IMR-90 (cell line): ENCODE data around the gene EML1. TPM values are rescaled to one million over a fixed set of nuclear protein-coding genes. Genes with fewer than 3 reads are reported as not detected.

Experiments used
- ATAC-seq: fragments of 200-7000 bp; cut with Tn5 transposase; 2 replicates; pipeline ENCODE4 v1.9.1; 2020; ENCODE audit warnings: low read depth, mild to moderate bottlenecking, moderate library complexity
- BruUV-seq: library from RNA; stranded (reverse); fragments of 400-500 nt; replicated peaks from 2 replicates; lab custom pipeline; 2021; lab: Mats Ljungman, UMichigan
- CTCF ChIA-PET: fragments of 300-600 bp; formaldehyde crosslinking; extraction: SDS; loops from one replicate; lab custom pipeline; 2021; ENCODE audit warnings: antibody characterized with exemption; lab: Yijun Ruan, JAX
- POLR2A ChIA-PET: fragments of 300-600 bp; sonication (Branson Sonifier 250); formaldehyde crosslinking; loops from one replicate; lab custom pipeline; 2022; ENCODE audit warnings: antibody characterized with exemption; ENCODE audit not compliant: unreplicated experiment; lab: Charles Lee
- DNase-seq: peaks from one replicate; pipeline ENCODE4 v3.0.0; 2013
- H2AFZ ChIP-seq: replicated peaks from 2 replicates; pipeline ENCODE3; 2013; ENCODE audit warnings: low read length, mild to moderate bottlenecking; ENCODE audit not compliant: poor library complexity
- H2AK5ac ChIP-seq: 2 replicates; pipeline ENCODE4 v1.6.1; 2013; ENCODE audit warnings: low read depth, low read length, inconsistent platforms
- H2AK9ac ChIP-seq: replicated peaks from 2 replicates; pipeline ENCODE3; 2013; ENCODE audit warnings: mild to moderate bottlenecking, low read depth, low read length, moderate library complexity; ENCODE audit not compliant: poor library complexity
- H2BK120ac ChIP-seq: 2 replicates; pipeline ENCODE4 v1.6.1; 2013; ENCODE audit warnings: low read depth, low read length, inconsistent platforms
- H2BK15ac ChIP-seq: 3 replicates; pipeline ENCODE4 v1.6.1; 2013; ENCODE audit warnings: low read depth, low read length, inconsistent platforms
- H2BK20ac ChIP-seq: 2 replicates; pipeline ENCODE4 v1.6.1; 2013; ENCODE audit warnings: low read depth, mild to moderate bottlenecking, inconsistent platforms, low read length, moderate library complexity
- H2BK5ac ChIP-seq: 2 replicates; pipeline ENCODE4 v1.6.1; 2013; ENCODE audit warnings: mild to moderate bottlenecking, low read depth, low read length, inconsistent platforms; ENCODE audit not compliant: poor library complexity, severe bottlenecking
- H3K14ac ChIP-seq: replicated peaks from 2 replicates; pipeline ENCODE4 v1.6.1; 2013; ENCODE audit warnings: low read depth, low read length, inconsistent platforms
- H3K18ac ChIP-seq: 2 replicates; pipeline ENCODE4 v1.6.1; 2013; ENCODE audit warnings: low read depth, low read length, control low read depth
- H3K23ac ChIP-seq: 2 replicates; pipeline ENCODE4 v1.6.1; 2013; ENCODE audit warnings: low read depth, low read length, inconsistent platforms
- H3K27ac ChIP-seq: 2 replicates; pipeline ENCODE4 v1.5.1; 2013; ENCODE audit warnings: mild to moderate bottlenecking, control low read depth, low read length; ENCODE audit not compliant: insufficient read depth
- H3K27me3 ChIP-seq: 2 replicates; pipeline ENCODE4 v1.6.1; 2013; ENCODE audit warnings: low read length; ENCODE audit not compliant: control insufficient read depth, insufficient read depth
- H3K36me3 ChIP-seq: 2 replicates; pipeline ENCODE4 v1.6.1; 2013; ENCODE audit warnings: low read length, mixed read lengths; ENCODE audit not compliant: control insufficient read depth, insufficient read depth
- H3K4ac ChIP-seq: 2 replicates; pipeline ENCODE4 v1.6.1; 2013; ENCODE audit warnings: low read depth, low read length, inconsistent platforms
- H3K4me1 ChIP-seq: 2 replicates; pipeline ENCODE4 v1.6.1; 2013; ENCODE audit warnings: low read length, mixed read lengths; ENCODE audit not compliant: control insufficient read depth, insufficient read depth
- H3K4me2 ChIP-seq: 2 replicates; pipeline ENCODE4 v1.6.1; 2013; ENCODE audit warnings: low read depth, mild to moderate bottlenecking, control low read depth, low read length, moderate library complexity
- H3K4me3 ChIP-seq: 2 replicates; pipeline ENCODE4 v1.5.1; 2013; ENCODE audit warnings: low read depth, mild to moderate bottlenecking, control low read depth, low read length, moderate library complexity; ENCODE audit not compliant: insufficient read depth
- H3K56ac ChIP-seq: 2 replicates; pipeline ENCODE4 v1.6.1; 2013; ENCODE audit warnings: low read length, inconsistent platforms; ENCODE audit not compliant: insufficient read depth; ENCODE audit errors: extremely low read depth
- H3K79me1 ChIP-seq, 2 experiments: 2 replicates each; pipeline ENCODE4 v1.6.1; 2013; ENCODE audit warnings: low read length in 2 of 2, inconsistent platforms in 1 of 2, low read depth in 1 of 2
- H3K9ac ChIP-seq: 2 replicates; pipeline ENCODE4 v1.6.1; 2013; ENCODE audit warnings: low read depth, low read length, control low read depth
- H3K9me1 ChIP-seq: 2 replicates; pipeline ENCODE4 v1.6.1; 2013; ENCODE audit warnings: low read length, inconsistent platforms; ENCODE audit not compliant: insufficient read depth
- H3K9me3 ChIP-seq: 2 replicates; pipeline ENCODE4 v1.6.1; 2013; ENCODE audit warnings: low read length; ENCODE audit not compliant: control insufficient read depth, insufficient read depth
- H4K20me1 ChIP-seq: 2 replicates; pipeline ENCODE4 v1.6.1; 2013; ENCODE audit warnings: low read length, inconsistent platforms; ENCODE audit not compliant: insufficient read depth
- H4K5ac ChIP-seq: 2 replicates; pipeline ENCODE4 v1.6.1; 2013; ENCODE audit warnings: mild to moderate bottlenecking, low read depth, low read length, control low read depth
- H4K8ac ChIP-seq, 2 experiments: 2 replicates each; pipeline ENCODE4 v1.6.1; 2013; ENCODE audit warnings: low read depth in 2 of 2, low read length in 2 of 2, control low read depth in 1 of 2, inconsistent platforms in 1 of 2
- H4K91ac ChIP-seq: 2 replicates; pipeline ENCODE4 v1.6.1; 2013; ENCODE audit warnings: low read depth, low read length, inconsistent platforms; ENCODE audit not compliant: insufficient read depth
- MAFK ChIP-seq: IDR thresholded peaks from 2 replicates; pipeline ENCODE4 v1.6.1; 2012; ENCODE audit warnings: low read depth, low read length, improper control_type of control experiment
- WGBS, 2 experiments: methylation state at CpG; one replicate each; pipeline versions ENCODE4 v1.1.5 to v1.1.7; 2013; ENCODE audit warnings: missing lambda C conversion rate in 2 of 2; ENCODE audit not compliant: insufficient read length in 1 of 2; ENCODE audit errors: extremely low coverage in 2 of 2; 5-methylcytosine and 5-hydroxymethylcytosine counted together
- dilution Hi-C: fragments of 300-500 bp; cut with HindIII; formaldehyde crosslinking; loops from one replicate; pipeline ENCODE4 v1.14.3; 2018; ENCODE audit warnings: low sequenced_read_pairs; ENCODE audit not compliant: unreplicated experiment
- in situ Hi-C: fragments of 300-500 bp; cut with MboI; formaldehyde crosslinking; loops from 3 replicates; pipeline ENCODE4 v1.14.3; 2019; ENCODE audit warnings: low sequenced_read_pairs, inconsistent platforms, mixed read lengths
- intact Hi-C: fragments of 100-400 bp; cut with micrococcal nuclease; formaldehyde crosslinking; loops from 2 replicates; pipeline ENCODE4 v1.10.0; 2022
- polyA plus RNA-seq, 3 experiments: library from polyadenylated mRNA; depleted of rRNA; stranded (reverse); fragments of >200 nt; gene quantifications; 2 replicates each; pipeline ENCODE4 v1.2.3, GENCODE V29; 2012; ENCODE audit warnings: low replicate concordance in 1 of 3
- total RNA-seq: library from RNA; depleted of rRNA; stranded (reverse); fragments of >200 nt; gene quantifications from 2 replicates; pipeline ENCODE4 v1.2.3, GENCODE V29; 2012

EML1 gene
- total and polyA plus RNA-seq, 2 of the 4 experiments (the other 2 are of a cell fraction): 14.0 to 42.3 TPM

GRCh38 chr14:99786511-99786989 lies 6.7 kb upstream of the EML1 start:
- Histone ChIP-seq H2AK5ac (no peak overlapping the region), H3K23ac (no peak overlapping the region), H2BK5ac (no peak overlapping the region), H3K9ac (no peak overlapping the region), H2AK9ac (no peak overlapping the region), H3K4ac (no peak overlapping the region), H3K9me3 (peaks cover 4% of the 10 kb centered on the region; the same call in 1 of the 2 replicates), H3K36me3 (no peaks in the 10 kb centered on the region), H3K4me1 (peaks cover 1% of the 10 kb centered on the region; the same call in 1 of the 2 replicates), H3K27me3 (no peaks in the 10 kb centered on the region), H4K20me1 (no peaks in the 10 kb centered on the region), H4K5ac (no peak overlapping the region), H3K4me2 (no peak overlapping the region), H4K8ac (no peak overlapping the region), H2BK15ac (0 out of 3 replicates have a peak overlapping the region, but pooled peaks have one; percentile 3), H3K56ac (no peak overlapping the region), H3K4me3 (no peak overlapping the region), H4K91ac (no peak overlapping the region), H3K14ac (no peak overlapping the region), H2BK120ac (no peak overlapping the region), H2BK20ac (no peak overlapping the region), H2AFZ (no peak overlapping the region), H3K27ac (no peak overlapping the region), H3K79me1 (peaks cover 0 to under 1% of the 10 kb centered on the region in 2 experiments; a peak in 2 of 4 replicates), H3K18ac (no peak overlapping the region), H3K9me1 (peaks cover 4% of the 10 kb centered on the region)
- intact Hi-C loops (no loop called here), dilution Hi-C loops (no loop called here), in situ Hi-C loops (no loop called here)
- ATAC-seq (no peak), DNase-seq (no peak)
- no TSS peak for BruUV-seq
- WGBS, 2 experiments: 85% methylated on average over 7 of the region's 8 CpGs; no CpG with 5 or more reads in 1 of the 2 experiments
- no peak for TF ChIP-seq MAFK
- ChIA-PET POLR2A (no interaction called here), CTCF (no interaction called here)
